ENCODE results near the gene MYH15. TPM values are rescaled to one million over a fixed set of nuclear protein-coding genes. Genes with fewer than 3 reads are reported as not detected.

Gene MYH15
- polyA plus RNA-seq, 1 donor from 2014 or later = 0.71 TPM

DNA sequence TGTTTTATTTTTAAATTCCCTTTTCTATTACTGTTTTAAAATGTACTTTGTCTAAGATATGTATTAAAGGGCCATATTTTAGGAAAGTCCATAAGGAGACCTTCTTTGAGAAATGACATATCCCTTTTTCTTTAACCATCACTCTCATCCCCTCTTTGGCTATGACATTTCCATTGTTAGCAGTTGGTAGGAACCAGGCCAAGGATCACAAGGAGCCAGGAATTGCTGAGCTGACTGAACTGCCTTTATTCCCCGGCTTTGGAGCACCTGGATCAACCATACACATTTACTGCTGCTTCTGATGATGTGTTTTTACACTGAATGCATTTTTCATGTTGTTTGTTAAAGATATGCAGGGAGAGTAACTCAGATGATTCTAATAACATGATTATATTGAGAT lies 134.4 kb downstream of the MYH15 start:
- Histone ChIP-seq H3K9me2 (ENCODE audit: insufficient read depth, low read length) (no peaks in the 10 kb centered on the region), H3K9me3 (ENCODE audit: low read length) (no peaks in the 10 kb centered on the region), H3F3A (ENCODE audit: insufficient read depth, low read length, poor library complexity, severe bottlenecking) (no peaks in the 10 kb centered on the region), H3K4me2 (ENCODE audit: low read length) (no peak overlapping the region), H3K27ac (ENCODE audit: low read length) (no peak overlapping the region), H3K4me3 (ENCODE audit: low read length) (no peak overlapping the region), H2AFZ (ENCODE audit: low read depth, low read length) (no peak overlapping the region), H3K79me2 (replicated peaks; ENCODE audit: insufficient read depth, low read length) (no peaks in the 10 kb centered on the region), H4K20me1 (ENCODE audit: insufficient read depth) (no peaks in the 10 kb centered on the region), H3K36me3 (ENCODE audit: insufficient read depth, low read length) (no peaks in the 10 kb centered on the region), H3K9ac (ENCODE audit: low read length) (no peak overlapping the region), H3K27me3 (ENCODE audit: insufficient read depth, low read depth, low read length) (no peaks in the 10 kb centered on the region)
- TF ChIP-seq SMC3 (conservative IDR thresholded peaks at IDR 0.05; ENCODE audit: poor library complexity) = no peak
- no peak for TF ChIP-seq EP300 (conservative IDR thresholded peaks at IDR 0.05; ENCODE audit: poor library complexity, severe bottlenecking)
- no peak for TF ChIP-seq TAF1 (IDR thresholded peaks at IDR 0.05; ENCODE audit: low read depth)
- TF ChIP-seq, protein P1, sequence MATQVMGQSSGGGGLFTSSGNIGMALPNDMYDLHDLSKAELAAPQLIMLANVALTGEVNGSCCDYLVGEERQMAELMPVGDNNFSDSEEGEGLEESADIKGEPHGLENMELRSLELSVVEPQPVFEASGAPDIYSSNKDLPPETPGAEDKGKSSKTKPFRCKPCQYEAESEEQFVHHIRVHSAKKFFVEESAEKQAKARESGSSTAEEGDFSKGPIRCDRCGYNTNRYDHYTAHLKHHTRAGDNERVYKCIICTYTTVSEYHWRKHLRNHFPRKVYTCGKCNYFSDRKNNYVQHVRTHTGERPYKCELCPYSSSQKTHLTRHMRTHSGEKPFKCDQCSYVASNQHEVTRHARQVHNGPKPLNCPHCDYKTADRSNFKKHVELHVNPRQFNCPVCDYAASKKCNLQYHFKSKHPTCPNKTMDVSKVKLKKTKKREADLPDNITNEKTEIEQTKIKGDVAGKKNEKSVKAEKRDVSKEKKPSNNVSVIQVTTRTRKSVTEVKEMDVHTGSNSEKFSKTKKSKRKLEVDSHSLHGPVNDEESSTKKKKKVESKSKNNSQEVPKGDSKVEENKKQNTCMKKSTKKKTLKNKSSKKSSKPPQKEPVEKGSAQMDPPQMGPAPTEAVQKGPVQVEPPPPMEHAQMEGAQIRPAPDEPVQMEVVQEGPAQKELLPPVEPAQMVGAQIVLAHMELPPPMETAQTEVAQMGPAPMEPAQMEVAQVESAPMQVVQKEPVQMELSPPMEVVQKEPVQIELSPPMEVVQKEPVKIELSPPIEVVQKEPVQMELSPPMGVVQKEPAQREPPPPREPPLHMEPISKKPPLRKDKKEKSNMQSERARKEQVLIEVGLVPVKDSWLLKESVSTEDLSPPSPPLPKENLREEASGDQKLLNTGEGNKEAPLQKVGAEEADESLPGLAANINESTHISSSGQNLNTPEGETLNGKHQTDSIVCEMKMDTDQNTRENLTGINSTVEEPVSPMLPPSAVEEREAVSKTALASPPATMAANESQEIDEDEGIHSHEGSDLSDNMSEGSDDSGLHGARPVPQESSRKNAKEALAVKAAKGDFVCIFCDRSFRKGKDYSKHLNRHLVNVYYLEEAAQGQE (IDR thresholded peaks at IDR 0.05; ENCODE audit: borderline replicate concordance) = no peak
- no peak for TF ChIP-seq POLR2AphosphoS5 (IDR thresholded peaks at IDR 0.05)
- TF ChIP-seq, protein P2, sequence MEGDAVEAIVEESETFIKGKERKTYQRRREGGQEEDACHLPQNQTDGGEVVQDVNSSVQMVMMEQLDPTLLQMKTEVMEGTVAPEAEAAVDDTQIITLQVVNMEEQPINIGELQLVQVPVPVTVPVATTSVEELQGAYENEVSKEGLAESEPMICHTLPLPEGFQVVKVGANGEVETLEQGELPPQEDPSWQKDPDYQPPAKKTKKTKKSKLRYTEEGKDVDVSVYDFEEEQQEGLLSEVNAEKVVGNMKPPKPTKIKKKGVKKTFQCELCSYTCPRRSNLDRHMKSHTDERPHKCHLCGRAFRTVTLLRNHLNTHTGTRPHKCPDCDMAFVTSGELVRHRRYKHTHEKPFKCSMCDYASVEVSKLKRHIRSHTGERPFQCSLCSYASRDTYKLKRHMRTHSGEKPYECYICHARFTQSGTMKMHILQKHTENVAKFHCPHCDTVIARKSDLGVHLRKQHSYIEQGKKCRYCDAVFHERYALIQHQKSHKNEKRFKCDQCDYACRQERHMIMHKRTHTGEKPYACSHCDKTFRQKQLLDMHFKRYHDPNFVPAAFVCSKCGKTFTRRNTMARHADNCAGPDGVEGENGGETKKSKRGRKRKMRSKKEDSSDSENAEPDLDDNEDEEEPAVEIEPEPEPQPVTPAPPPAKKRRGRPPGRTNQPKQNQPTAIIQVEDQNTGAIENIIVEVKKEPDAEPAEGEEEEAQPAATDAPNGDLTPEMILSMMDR (IDR thresholded peaks at IDR 0.05; ENCODE audit: poor library complexity, severe bottlenecking) = no peak
- TF ChIP-seq EZH2 (IDR thresholded peaks at IDR 0.05; ENCODE audit: borderline replicate concordance, insufficient read depth, low read length, poor library complexity, severe bottlenecking) = no peak
- no peak for TF ChIP-seq RAD21 (conservative IDR thresholded peaks at IDR 0.05)
- TF ChIP-seq MXI1 (conservative IDR thresholded peaks at IDR 0.05; ENCODE audit: poor library complexity, severe bottlenecking) = no peak

DNA sequence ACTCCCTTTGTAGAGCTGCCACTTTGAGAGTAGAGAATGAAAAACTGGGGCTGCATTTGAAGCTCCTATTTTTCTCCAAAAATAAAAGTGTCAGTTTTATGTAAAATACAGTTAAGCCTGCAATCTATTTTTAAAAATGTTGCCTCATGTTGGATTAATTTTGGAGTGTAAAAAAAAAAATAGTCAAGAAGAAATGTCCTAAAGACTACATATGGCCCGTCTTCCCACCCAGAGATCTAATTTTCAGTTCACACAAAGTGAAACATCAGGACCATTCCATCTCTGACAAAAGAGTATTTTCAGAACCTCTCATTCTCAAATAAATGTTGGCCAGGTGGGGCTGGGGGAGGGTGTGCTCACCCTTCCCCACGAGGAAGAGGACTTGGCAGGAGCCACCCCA lies 151.4 kb downstream of the MYH15 start:
- no peak overlapping the region for H2AFZ ChIP-seq (ENCODE audit: low read depth, low read length)
- no peaks in the 10 kb centered on the region for H4K20me1 ChIP-seq (ENCODE audit: insufficient read depth)
- H3K27ac ChIP-seq (ENCODE audit: low read length) = no peak overlapping the region
- no peak overlapping the region for H3K9ac ChIP-seq (ENCODE audit: low read length)
- H3K4me3 ChIP-seq (ENCODE audit: low read length) = no peak overlapping the region
- no peaks in the 10 kb centered on the region for H3K9me2 ChIP-seq (ENCODE audit: insufficient read depth, low read length)
- H3K9me3 ChIP-seq (ENCODE audit: low read length) = no peaks in the 10 kb centered on the region
- no peaks in the 10 kb centered on the region for H3F3A ChIP-seq (ENCODE audit: insufficient read depth, low read length, poor library complexity, severe bottlenecking)
- no peaks in the 10 kb centered on the region for H3K27me3 ChIP-seq (ENCODE audit: insufficient read depth, low read depth, low read length)
- no peaks in the 10 kb centered on the region for H3K79me2 ChIP-seq (replicated peaks; ENCODE audit: insufficient read depth, low read length)
- no peak overlapping the region for H3K4me2 ChIP-seq (ENCODE audit: low read length)
- TF ChIP-seq MXI1 (conservative IDR thresholded peaks at IDR 0.05; ENCODE audit: poor library complexity, severe bottlenecking) = no peak
- no peak for TF ChIP-seq SMC3 (conservative IDR thresholded peaks at IDR 0.05; ENCODE audit: poor library complexity)
- TF ChIP-seq EP300 (conservative IDR thresholded peaks at IDR 0.05; ENCODE audit: poor library complexity, severe bottlenecking) = no peak
- TF ChIP-seq, protein P2 (IDR thresholded peaks at IDR 0.05; ENCODE audit: poor library complexity, severe bottlenecking) = no peak
- no peak for TF ChIP-seq POLR2AphosphoS5 (IDR thresholded peaks at IDR 0.05)
- no peak for TF ChIP-seq RAD21 (conservative IDR thresholded peaks at IDR 0.05)
- TF ChIP-seq EZH2 (IDR thresholded peaks at IDR 0.05; ENCODE audit: borderline replicate concordance, insufficient read depth, low read length, poor library complexity, severe bottlenecking) = no peak
- TF ChIP-seq, protein P1 (IDR thresholded peaks at IDR 0.05; ENCODE audit: borderline replicate concordance) = no peak
- TF ChIP-seq TAF1 (IDR thresholded peaks at IDR 0.05; ENCODE audit: low read depth) = no peak
- H3K36me3 ChIP-seq (ENCODE audit: insufficient read depth, low read length) = no peaks in the 10 kb centered on the region
